NCI-H1436 (cell line): ENCODE results near the gene OLFML2B.
A peak's percentile ranks its signal among the peaks of the same experiment; 100 is the strongest.
"Not testable (repeated sequence)": the region's sequence is repeated elsewhere in the genome, so short reads cannot be mapped to it uniquely, and the experiment has no call there.

Experiments
- DNase-seq: peaks from one replicate; lab custom pipeline; 2025; lab: John Stamatoyannopoulos, UW

OLFML2B gene

GRCh38 chr1:162023547-162024501 lies at the start of gene OLFML2B:
OLFML2B (minus strand) TSS chr1:162023869; CDS start chr1:162023430, 439 bp downstream.
- peak; percentile 44 for DNase-seq

GRCh38 chr1:162072740-162073139 lies 49.1 kb upstream of the OLFML2B start:
- DNase-seq: no peak

- DNase-seq: no peak
Measured at GRCh38 chr1:162070825-162071224, 47.2 kb upstream of the OLFML2B start.

- no peak for DNase-seq
Measured at GRCh38 chr1:162070094-162070748, 46.6 kb upstream of the OLFML2B start.

GRCh38 chr1:162069334-162070093 lies 45.8 kb upstream of the OLFML2B start, which contains the start of gene NOS1AP:
NOS1AP (plus strand) TSS chr1:162069691; CDS start chr1:162070178, 487 bp downstream.
- DNase-seq: peak; percentile 72

GRCh38 chr1:162068301-162068700 lies 44.6 kb upstream of the OLFML2B start:
- DNase-seq: no peak

GRCh38 chr1:162067466-162067865 lies 43.8 kb upstream of the OLFML2B start:
- no peak for DNase-seq

- not testable (repeated sequence) for DNase-seq
Measured at GRCh38 chr1:162066836-162067235, 43.2 kb upstream of the OLFML2B start.

GRCh38 chr1:162065016-162065415 lies 41.3 kb upstream of the OLFML2B start:
- no peak for DNase-seq

- DNase-seq: no peak
Measured at GRCh38 chr1:162062542-162063015, 38.9 kb upstream of the OLFML2B start.

GRCh38 chr1:162060314-162060713 lies 36.6 kb upstream of the OLFML2B start:
- DNase-seq: no peak

- no peak for DNase-seq
Measured at GRCh38 chr1:162059721-162060120, 36.1 kb upstream of the OLFML2B start.

GRCh38 chr1:162056579-162056978 lies 32.9 kb upstream of the OLFML2B start:
- no peak for DNase-seq

GRCh38 chr1:162056043-162056442 lies 32.4 kb upstream of the OLFML2B start:
- peak; percentile 47 for DNase-seq

- DNase-seq: no peak
Measured at GRCh38 chr1:162055062-162055461, 31.4 kb upstream of the OLFML2B start.

GRCh38 chr1:162053949-162054348 lies 30.3 kb upstream of the OLFML2B start:
- DNase-seq: not testable (repeated sequence)

- DNase-seq: no peak
Measured at GRCh38 chr1:162046921-162047320, 23.3 kb upstream of the OLFML2B start.

GRCh38 chr1:162042361-162042760 lies 18.7 kb upstream of the OLFML2B start:
- DNase-seq: no peak

- DNase-seq: no peak
Measured at GRCh38 chr1:162040657-162041056, 17.0 kb upstream of the OLFML2B start.

GRCh38 chr1:162040001-162040400 lies 16.3 kb upstream of the OLFML2B start:
- no peak for DNase-seq

GRCh38 chr1:162038624-162039023 lies 15.0 kb upstream of the OLFML2B start:
- DNase-seq: no peak

GRCh38 chr1:162036163-162036562 lies 12.5 kb upstream of the OLFML2B start:
- DNase-seq: no peak
